ENCODE data around the gene TP53BP2.

DNA sequence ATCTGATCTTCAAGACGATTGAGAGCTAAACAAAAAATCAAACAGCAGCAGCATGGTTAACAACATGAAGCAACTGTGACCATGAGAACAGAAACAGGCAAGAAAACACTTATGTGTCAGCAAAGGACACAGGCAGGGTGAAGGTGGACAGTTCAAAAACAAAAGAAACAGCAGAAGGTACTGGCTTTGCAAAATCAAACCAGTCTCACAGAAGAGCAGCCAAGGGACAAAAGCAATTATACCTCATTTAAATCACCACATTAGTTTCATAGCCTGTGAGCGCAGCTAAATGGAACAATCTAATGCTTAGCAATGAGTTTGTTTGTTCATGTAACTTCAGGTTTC lies 74.3 kb downstream of the TP53BP2 start:
- TF ChIP-seq, protein P1, sequence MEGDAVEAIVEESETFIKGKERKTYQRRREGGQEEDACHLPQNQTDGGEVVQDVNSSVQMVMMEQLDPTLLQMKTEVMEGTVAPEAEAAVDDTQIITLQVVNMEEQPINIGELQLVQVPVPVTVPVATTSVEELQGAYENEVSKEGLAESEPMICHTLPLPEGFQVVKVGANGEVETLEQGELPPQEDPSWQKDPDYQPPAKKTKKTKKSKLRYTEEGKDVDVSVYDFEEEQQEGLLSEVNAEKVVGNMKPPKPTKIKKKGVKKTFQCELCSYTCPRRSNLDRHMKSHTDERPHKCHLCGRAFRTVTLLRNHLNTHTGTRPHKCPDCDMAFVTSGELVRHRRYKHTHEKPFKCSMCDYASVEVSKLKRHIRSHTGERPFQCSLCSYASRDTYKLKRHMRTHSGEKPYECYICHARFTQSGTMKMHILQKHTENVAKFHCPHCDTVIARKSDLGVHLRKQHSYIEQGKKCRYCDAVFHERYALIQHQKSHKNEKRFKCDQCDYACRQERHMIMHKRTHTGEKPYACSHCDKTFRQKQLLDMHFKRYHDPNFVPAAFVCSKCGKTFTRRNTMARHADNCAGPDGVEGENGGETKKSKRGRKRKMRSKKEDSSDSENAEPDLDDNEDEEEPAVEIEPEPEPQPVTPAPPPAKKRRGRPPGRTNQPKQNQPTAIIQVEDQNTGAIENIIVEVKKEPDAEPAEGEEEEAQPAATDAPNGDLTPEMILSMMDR (IDR thresholded peaks at IDR 0.05), result no peak
- no peak for TF ChIP-seq POLR2A (IDR thresholded peaks at IDR 0.05)

Measured in uterus (tissue), 2 donors.